Hepatocyte (in vitro differentiated cells): Measurements from ENCODE around the gene IZUMO1.

Source experiments
- EZH2 ChIP-seq: fragments of 200-600 bp; sonication (generic); IDR thresholded peaks from 2 replicates; pipeline ENCODE4 v1.6.1; 2016; ENCODE audit warnings: antibody characterized with exemption, mild to moderate bottlenecking, borderline replicate concordance
- TF ChIP-seq, protein P1 (sequence below): fragments of 200-600 bp; sonication (generic); IDR thresholded peaks from 2 replicates; pipeline ENCODE4 v1.5.1; 2016; ENCODE audit warnings: antibody characterized with exemption, mild to moderate bottlenecking; ENCODE audit not compliant: poor library complexity

DNA sequence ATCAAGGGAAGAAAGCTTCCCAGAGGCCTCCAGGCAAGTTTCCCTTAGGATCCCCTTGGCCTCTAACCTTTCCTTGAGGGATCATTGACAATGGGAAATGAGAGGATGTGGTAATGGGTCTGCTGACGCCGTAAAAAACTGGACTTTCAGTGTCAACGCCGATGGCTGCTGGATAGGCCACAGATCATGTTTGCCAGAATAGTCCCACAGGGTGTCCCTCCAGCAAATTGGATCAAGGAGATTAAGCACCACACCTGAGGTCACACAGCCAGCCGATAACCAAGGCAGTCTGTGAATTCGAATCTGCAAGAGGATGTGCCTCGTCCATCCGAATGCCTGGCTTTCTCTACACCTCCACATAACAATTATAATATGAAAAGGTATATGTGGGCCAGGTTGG is 46.6 kb upstream of the IZUMO1 start:
- TF ChIP-seq EZH2: no peak
- TF ChIP-seq, protein P1, sequence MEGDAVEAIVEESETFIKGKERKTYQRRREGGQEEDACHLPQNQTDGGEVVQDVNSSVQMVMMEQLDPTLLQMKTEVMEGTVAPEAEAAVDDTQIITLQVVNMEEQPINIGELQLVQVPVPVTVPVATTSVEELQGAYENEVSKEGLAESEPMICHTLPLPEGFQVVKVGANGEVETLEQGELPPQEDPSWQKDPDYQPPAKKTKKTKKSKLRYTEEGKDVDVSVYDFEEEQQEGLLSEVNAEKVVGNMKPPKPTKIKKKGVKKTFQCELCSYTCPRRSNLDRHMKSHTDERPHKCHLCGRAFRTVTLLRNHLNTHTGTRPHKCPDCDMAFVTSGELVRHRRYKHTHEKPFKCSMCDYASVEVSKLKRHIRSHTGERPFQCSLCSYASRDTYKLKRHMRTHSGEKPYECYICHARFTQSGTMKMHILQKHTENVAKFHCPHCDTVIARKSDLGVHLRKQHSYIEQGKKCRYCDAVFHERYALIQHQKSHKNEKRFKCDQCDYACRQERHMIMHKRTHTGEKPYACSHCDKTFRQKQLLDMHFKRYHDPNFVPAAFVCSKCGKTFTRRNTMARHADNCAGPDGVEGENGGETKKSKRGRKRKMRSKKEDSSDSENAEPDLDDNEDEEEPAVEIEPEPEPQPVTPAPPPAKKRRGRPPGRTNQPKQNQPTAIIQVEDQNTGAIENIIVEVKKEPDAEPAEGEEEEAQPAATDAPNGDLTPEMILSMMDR: no peak
